ENCODE data around the gene GPC1.

The GPC1 gene

DNA sequence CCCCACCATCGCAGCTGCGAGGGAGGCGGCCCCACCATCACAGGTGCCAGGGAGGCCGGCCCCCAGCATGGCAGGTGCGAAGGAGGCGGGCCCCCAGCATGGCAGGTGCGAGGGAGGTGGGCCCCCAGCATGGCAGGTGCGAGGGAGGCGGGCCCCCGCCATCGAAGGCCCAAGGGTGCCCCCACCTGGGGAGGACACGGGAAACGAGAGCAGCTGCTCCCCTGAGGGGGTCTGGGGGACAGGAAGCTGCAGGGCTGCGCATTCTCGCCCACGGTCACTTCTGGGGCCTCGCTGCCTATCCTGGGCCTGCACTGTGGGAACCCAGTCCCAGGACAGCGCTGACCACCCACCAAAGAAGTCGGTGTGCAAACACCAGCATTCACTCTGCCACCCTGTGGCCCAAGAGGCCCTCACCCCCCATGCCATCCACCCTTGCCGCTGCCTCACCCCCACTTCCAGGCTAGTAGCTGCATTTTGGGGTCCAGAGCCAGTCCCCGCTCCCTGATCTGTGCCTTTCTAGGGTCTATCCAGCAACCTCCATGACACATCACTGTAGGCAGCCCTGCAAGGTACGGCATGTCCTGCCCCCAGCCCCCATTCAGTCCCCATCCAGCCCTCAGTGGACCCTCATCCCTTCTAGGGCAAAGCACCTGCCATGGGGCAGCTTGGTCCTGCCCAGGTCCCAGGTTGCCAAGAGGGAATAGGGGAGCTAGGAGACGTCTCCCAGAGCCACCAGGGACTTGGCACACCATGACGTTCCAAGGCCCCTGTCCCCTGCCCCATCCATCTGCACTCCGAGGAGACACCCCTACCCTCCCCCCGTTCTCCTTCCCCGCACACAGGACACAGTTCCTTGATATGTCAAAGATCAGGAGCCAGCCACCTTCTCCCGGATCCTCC lies 24.0 kb upstream of the GPC1 start:
- DNase-seq (ENCODE audit: low read depth in 2 of 2, low spot score in 1 of 2): no peak

DNA sequence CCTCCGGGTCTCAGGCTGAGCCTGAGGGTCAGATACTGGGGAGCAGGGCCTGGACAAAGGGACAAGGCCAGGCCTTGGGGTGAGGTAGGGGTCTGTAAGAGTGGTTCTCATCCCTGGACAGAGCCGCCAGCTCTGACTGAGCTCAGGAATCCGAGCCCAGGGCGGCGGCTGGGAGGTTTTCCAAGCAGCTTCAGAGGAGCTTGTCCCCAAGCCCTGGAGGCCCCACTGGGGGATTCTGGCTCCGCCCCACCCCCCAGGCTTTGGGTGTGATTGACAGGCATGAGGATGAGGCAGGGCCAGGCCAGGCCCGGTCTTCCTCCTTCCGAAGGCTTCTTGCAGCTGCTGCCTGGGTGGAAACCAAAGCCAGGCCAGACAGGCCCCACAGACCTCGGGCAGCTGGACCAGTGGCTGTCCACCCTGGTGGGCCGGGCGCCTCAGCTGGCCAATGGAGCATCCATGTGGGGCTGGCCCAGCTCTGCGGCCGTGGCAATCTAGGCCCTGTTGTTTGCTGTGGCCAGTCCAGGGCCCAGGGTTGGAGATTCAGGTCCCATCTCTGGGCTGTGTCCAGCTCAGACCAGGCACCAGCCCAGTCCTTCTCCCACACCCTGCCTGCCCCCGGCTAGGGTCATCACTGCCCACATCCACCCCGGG lies 23.1 kb upstream of the GPC1 start:
- no peak for DNase-seq (ENCODE audit: low read depth in 2 of 2, low spot score in 1 of 2)

DNA sequence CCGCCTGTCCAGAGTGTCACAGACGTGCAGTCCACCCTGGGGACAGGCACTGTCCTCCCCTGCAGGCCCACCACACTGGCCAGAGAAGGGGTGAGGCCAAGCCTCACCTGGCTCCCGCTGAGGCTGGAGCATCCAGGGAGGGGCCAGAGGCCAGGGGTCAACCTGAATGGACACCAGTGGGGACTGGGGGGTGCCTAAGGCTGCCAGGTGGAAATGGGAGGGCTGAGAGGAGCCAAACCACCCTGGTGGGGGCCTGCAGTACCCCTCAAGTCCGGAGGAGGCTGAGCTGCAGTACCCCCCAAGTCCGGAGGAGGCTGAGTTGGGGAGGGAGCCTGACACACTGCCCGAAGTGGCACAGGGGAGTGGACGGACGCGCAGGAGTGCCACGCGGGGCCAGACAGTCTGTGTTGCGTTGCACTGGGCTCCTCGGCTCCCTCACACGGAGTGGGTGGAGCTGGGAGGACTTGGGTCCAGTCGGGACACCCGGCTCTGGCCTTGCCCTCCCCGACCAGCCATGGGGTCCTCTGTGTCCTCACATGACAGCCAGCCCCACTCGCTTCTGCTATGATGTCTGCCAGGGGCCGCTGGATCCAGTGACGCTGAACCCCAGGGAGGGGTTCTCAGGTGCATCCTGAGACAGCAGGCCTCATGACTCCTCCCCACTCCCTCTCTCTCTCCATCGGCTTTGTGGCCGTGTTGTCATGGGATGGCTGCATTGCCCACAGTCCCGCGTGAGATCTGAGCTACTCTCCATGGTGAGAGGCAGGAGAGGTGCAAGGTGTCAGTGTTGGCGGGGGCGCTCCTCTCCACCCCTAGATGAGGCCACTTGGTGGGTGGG lies 22.3 kb upstream of the GPC1 start:
- DNase-seq (ENCODE audit: low read depth in 2 of 2, low spot score in 1 of 2): no peak

DNA sequence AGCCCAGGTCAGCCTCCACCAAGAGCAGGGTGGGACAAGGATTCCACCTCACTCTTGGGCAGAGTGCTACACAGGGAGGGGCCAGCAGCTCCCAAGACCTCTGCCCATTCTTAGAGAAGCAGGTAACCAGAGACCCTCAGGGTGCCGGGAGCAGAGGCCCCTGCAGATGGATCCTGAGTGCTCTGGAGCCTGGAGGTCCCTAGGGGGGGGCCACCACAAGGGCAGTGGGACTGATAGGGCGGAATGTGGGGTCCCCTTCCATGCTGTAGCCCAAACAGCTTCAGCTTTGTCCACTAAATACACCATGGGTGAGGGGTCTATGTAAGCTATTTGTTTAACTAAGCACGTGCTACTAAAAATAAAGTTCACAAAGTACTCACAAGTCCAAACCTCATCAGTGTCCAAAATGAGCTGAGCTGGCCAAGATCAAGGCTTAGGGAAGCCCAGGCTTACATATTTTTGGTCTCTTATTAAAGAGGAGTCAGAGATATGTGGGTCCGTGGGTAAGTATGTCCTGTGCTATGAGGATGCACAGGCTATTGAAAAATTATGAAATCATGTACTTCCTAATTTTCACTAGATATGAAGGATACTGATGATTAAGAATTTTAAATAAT lies 21.5 kb upstream of the GPC1 start:
- DNase-seq (ENCODE audit: low read depth in 2 of 2, low spot score in 1 of 2): no peak

DNA sequence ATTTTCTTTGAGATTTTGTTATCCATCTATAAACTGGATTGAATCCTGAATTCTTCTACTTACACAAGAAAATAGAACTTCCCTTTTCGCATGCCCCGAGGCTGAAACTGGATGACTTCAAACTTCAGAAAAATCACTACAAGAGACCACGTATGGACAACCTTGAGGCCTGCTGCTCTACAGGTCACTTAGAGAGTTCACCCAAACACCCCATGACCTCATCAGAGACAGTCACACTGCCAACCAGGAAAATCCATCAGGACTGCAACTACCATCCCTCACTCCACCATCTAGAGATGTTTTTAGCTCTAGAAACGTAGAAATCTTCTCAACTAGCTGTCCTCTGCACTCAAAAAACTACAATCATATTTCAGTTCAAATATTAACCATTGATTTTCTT lies 18.6 kb upstream of the GPC1 start:
- DNase-seq (ENCODE audit: low read depth in 2 of 2, low spot score in 1 of 2): no peak

DNA sequence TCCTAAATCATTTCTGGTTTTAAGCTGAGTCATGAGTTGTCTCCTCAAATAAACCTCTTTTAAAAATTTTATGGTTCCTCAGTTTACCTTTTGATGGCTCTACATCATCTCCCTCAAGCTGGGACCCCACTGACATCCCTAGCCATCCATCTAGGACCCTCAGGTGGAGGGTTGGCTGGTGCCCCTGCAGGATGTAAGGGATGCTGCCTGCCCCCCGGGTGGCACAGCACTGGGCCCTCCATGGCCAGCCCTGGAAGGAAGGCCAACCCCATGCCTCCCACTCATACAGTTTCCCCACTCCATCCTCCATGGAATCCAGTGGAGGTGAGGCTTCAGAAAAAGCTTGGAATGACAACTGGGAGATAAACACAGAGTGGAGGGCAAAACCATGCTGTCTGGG lies 17.2 kb upstream of the GPC1 start:
- DNase-seq (ENCODE audit: low read depth in 2 of 2, low spot score in 1 of 2): no peak

DNA sequence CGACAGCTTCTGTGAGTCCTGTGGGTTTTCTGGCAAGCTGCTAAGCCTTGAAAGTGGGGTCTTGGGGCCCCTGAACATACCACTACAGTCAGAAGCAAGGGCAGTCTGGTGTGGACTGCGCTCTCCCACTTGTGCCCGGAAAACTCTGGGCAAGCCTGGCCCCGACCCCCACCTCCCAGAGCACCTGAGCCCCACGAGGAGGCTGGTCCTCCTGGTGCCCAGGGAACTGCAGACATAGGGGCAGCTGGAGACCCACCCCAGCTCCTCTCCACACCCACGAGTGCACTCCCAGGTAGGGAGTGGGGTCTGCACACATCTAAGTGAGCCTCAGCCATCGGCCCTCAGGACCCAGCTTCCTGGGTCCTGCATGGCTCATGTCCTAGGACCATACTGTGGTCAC lies 16.2 kb upstream of the GPC1 start:
- no peak for DNase-seq (ENCODE audit: low read depth in 2 of 2, low spot score in 1 of 2)

DNA sequence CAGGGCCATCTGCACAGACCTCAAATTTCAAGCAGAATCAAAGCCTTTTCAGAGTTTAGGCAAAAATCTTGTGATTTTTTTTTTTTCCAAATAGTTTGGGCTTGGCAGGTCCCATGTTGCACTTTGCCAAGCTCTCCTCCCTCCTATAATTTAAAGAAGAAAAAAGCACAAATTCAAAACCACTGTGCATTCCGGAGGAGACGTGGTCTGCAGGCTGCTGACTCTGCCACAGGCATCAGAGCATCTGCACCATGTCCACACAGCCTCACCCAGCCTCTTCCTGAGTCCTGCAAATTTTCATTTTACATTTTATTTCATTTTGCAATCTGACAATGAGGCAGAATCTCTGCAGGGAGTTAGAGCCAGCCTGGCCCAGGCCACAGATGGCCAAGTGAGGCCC lies 15.7 kb upstream of the GPC1 start:
- no peak for DNase-seq (ENCODE audit: low read depth in 2 of 2, low spot score in 1 of 2)

DNA sequence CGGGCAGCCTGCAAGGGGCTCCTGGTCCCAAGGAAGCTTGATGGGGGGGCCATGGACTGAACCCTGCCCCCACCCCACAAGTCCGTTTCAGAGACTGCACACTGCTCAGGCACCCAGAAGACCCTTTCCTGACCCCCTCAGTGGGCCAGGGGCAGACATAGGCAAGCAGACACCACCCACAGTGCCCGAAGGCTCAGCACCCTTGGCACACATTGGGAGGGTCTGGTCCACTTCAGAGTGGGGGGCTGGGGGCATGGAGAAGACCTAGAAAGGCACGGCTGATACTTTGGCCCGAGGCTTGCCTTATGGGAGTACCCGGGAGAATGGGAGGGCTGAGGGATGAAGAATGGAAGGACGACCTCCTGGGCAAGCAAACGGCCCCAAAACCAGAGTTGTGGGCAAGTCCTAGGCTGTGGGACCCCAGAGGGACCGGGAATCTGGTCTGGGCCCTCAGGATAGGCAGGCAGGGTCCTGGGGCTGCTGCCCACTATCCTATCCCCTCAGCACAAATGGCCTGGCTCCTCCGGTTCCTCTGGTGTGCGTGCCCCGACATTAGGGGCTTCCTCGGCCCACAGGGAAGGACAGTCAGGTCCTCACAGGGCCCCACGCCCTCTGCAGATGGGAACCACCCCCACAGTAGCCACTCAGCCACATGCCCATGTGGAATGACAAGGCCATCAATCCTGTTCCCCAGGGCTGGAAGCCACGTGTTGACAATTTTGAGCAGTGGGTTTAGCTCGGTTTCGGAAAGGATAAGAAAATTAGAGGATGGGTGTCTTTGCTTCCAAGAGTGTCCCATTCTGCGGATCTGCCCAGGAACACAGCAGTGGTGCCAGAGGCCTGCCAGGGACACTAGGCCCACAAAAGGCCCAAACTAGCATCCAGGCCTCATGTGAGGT lies 15.0 kb upstream of the GPC1 start:
- no peak for DNase-seq (ENCODE audit: low read depth in 2 of 2, low spot score in 1 of 2)

DNA sequence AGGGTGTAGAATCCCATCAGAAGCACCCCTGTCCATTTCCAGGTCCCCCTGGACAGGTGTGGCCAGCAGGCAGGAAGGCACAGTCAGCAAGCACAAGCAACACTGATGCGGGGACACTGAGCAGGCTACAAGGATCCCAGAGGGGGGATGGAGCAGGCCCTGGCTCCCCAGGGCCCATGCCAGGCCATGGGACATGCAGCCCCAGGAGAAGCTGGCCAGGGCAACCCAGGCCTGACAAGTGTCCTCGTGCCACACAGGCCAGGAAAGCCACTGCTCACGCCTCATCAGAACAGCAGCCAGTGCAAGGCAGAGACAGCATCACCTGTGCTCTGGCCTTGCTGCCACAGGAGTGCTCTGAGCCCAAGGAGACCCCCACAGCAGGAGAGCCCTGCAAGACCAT lies 14.1 kb upstream of the GPC1 start:
- DNase-seq (ENCODE audit: low read depth in 2 of 2, low spot score in 1 of 2): no peak

DNA sequence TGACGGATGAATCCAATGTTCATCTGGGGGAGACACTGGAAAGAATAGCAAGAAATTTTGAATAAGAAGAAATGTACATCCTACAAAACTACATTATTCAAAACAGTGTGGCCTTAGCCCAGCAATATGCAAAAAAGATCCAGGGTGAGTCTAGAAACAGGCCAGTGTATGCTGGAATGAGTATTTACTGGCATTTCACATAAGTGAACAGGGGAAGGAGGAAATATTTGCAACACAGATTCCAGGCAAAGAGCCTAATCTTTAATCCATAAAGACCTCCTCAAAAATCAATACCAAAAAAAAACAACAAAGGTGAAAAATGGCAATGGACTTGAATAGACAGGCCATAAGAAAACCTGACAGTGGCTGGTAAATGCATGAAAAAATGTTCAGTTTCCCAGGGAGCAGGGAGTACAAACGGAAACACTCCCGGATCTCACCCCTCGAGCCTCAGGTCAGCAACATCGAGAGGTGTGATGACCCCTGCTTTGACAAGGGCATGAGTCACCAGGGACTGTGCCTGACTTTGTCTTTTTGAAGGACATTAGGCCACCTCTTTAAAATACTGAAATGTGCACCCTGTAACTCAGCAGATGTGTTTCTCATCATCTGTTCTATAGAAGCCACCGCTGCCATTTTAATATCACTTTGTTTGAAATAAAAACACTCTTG lies 12.7 kb upstream of the GPC1 start:
- no peak for DNase-seq (ENCODE audit: low read depth in 2 of 2, low spot score in 1 of 2)

DNA sequence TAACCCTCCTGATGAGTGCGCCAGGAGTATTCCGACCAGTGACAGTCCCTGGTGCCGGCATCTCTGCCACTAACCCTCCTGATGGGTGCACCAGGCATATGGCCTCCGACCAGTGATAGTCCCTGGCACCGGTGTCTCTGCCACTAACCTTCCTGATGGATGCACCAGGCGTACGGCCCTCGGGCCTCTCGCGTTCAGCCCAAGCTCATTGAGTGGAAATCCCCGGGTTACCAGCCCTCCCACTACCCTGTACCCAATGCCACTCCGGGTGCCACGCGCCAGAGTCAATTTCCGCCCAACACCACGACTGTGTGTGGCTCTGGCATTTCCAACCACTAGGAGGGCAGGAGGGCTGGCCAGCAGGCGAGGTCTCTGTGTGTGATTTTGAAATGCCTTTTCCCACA lies 11.7 kb upstream of the GPC1 start:
- no peak for DNase-seq (ENCODE audit: low read depth in 2 of 2, low spot score in 1 of 2)

DNA sequence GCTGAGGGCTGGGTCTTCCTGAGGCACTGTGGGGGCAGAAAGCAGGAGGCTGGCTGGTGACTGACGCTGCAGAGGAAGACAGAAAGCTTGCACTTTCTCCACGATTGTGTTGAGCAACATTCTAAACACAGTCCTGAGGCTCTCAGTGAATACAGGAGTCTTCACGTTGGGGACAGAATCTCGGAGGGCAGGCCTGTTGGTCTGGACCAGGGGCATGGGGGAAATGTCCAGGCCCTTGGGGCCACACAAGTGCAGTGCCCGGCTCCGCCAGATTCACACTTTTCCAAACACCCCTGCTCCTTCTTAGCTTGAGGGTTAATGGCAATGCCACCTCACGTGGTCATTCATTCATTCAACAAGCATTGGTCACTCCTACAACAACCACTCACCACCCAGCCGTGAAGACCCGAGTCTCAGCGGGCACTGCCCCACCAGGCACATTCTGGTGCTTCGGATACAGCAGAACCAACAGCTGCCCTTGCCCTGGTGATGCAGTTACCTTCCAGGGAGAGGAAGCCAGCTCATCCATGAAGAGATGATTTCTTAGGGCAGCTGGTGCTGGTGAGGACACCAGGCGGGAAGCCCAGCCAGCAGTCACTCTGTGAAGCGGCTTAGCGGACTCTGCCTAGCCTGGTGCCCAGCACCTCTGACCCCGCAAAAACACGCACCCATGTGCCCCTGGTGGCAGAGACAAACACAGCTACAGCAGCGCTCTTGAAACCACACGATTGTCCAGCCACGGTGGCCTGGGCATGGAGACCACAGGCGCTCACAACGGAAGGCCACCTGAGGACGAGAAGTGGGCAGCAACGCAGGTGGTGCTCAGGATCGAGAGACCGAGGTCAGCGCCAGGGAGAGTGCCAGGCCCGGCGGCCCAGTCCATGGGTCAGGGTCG lies 10.9 kb upstream of the GPC1 start:
- no peak for DNase-seq (ENCODE audit: low read depth in 2 of 2, low spot score in 1 of 2)

DNA sequence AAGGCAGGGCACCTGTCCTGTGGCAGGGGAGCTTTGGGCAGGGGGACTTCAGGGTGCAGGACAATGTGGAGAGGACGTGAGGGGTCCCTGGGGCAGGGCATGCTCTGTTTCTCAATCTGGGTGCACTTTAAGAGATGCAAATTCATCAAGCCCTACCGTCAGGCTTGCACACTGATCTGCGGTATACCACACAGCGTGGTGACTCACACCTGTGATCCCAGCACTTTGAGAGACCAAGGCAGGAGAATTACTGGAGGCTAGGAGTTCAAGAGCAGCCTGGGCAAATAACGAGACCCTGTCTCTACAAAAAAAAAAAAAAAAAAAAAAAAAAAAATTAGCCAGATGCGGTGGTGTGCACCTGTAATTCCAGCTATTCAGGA lies 10.2 kb upstream of the GPC1 start:
- no peak for DNase-seq (ENCODE audit: low read depth in 2 of 2, low spot score in 1 of 2)

DNA sequence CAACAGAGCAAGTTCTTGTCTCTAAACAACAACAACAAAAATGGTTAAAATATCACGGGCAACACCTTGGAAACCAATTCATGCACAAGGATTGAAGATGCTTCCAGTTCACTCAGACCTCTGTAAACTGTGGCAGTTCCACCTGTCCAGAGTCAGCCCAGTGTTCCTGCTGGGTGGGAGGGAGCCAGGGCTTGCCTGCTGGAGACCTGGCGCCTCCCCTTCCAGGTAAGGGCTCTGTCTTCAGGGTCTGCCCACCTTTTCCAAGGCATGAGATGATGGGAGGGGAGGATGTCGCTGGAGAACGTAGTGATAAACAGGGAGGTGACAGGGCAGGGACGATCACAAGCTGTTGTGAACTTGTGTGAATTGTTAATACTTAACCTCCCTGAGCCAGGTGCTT lies 9.8 kb upstream of the GPC1 start:
- no peak for DNase-seq (ENCODE audit: low read depth in 2 of 2, low spot score in 1 of 2)

DNA sequence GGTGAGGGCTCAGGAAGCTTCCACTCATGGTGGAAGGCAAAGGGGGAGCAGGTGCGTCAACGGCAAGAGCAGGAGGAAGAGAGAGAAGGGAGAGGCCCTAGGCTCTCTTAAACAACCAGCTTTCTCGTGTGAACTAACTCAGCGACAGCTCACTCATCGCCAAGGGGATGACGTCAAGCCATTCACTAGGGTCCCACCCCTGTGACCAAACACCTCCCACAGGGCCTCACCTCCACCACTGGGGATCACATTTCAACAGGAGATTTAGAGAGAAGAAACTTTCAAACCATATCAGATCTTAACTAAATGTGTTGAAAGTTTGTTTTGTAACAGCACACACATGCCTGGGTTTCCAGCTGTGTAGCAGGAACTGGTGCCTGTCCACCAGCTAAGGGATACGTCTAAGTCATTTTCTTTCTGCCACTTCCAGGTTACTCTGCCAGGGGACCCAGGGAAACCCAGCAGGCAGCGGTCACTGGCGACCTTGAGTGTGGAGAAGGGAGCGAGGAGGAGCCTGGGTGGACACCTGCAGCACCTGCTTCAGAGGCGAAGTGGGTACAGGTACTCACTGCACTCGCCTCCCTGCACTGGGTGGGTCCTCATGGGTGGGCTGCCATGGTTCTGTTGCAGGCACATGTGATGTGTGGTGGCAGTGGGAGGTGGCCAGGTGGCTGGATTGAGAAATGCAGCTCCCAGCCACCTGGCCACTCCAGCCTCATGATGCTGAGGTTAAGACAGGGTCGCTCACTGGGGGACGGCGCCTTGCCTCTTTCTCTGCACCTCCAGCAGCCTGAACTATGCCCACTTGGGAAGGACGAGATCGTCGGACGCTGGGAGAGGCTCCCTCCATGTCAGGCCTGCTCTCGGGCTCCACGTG lies 8.4 kb upstream of the GPC1 start:
- DNase-seq (ENCODE audit: low read depth in 2 of 2, low spot score in 1 of 2): no peak

DNA sequence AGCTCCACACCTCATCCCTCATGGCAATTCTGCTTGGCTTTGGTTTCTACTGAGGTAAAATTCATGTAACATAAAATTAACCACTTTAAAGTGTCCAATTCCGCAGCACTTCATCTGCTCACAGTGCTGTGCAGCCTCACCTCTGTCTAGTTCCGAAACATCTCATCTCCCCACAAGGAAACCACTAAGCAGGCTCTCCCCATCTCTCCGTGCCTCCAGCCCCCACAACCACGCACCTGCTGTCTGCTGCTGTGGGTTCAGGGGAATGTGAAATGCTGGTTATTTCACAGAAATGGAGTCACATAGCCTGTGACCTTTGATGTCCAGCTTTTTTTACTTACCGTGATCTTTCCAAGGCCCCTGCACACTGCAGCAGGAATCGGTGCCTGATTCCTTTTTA lies 7.7 kb upstream of the GPC1 start:
- no peak for DNase-seq (ENCODE audit: low read depth in 2 of 2, low spot score in 1 of 2)

DNA sequence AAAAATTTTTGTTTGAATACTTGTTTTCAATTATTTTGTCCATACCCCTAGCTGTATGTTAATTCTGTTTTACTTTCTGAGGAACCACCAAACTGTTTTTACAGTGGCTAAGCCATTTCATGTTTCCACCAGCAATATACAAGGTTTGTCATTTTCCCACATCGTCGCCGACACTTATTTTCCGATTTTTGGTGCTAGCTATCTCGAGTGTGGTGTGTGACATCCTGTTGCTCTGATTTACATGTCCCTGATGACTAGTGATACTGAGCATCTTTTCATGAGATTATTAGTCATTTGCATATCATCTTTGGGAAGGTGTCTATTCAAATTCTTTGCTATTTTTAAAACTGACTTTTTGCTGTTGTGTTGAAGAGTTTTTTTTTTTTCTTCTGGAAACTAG lies 7.2 kb upstream of the GPC1 start:
- DNase-seq (ENCODE audit: low read depth in 2 of 2, low spot score in 1 of 2): no peak
